Liver (tissue), 3 donors: ENCODE data around the gene HYPK.
"Not testable (repeated sequence)": the region's sequence is repeated elsewhere in the genome, so short reads cannot be mapped to it uniquely, and the experiment has no call there.

Source experiments
- JUND ChIP-seq, 2 donors: IDR thresholded peaks; 2 replicates each; pipeline ENCODE4 v1.6.1; 2016; ENCODE audit warnings: antibody characterized with exemption in 2 of 2
- SP1 ChIP-seq: IDR thresholded peaks from 2 replicates; pipeline ENCODE4 v1.6.1; 2018; ENCODE audit warnings: antibody characterized with exemption, mild to moderate bottlenecking
- YY1 ChIP-seq: IDR thresholded peaks from 2 replicates; pipeline ENCODE4 v1.6.1; 2016; ENCODE audit warnings: antibody characterized with exemption, mild to moderate bottlenecking
- TF ChIP-seq, protein P1 (sequence below): IDR thresholded peaks from 2 replicates; pipeline ENCODE4 v1.6.1; 2016; ENCODE audit warnings: antibody characterized with exemption
- TF ChIP-seq, protein P2 (sequence below): fragments of 150-350 bp; IDR thresholded peaks from 2 replicates; pipeline ENCODE4 v1.5.1; 2017; ENCODE audit warnings: improper control_type of control experiment, low read depth, low read length; ENCODE audit not compliant: missing input control
- TF ChIP-seq, protein P3 (sequence below): IDR thresholded peaks from 2 replicates; pipeline ENCODE4 v1.6.1; 2016; ENCODE audit warnings: antibody characterized with exemption, mild to moderate bottlenecking
- donor health status: healthy.
- donor health status: healthy.

DNA sequence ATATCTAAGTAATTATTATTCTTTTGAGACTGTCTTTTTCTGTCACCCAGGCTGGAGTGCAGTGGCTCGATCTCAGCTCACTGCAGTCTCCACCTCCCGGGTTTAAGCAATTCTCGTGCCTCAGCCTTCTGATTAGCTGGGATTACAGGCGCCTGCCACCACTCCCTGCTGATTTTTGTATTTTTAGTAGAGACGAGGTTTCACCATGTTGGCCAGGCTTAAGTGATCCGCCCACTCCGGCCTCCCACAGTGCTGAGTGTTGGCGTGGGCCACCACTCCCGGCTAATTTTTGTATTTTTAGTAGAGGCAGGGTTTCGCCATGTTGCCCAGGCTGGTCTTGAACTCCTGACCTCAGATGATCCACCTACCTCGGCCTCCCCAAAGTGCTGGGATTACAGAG lies 24.9 kb downstream of the HYPK start:
- TF ChIP-seq, protein P1, sequence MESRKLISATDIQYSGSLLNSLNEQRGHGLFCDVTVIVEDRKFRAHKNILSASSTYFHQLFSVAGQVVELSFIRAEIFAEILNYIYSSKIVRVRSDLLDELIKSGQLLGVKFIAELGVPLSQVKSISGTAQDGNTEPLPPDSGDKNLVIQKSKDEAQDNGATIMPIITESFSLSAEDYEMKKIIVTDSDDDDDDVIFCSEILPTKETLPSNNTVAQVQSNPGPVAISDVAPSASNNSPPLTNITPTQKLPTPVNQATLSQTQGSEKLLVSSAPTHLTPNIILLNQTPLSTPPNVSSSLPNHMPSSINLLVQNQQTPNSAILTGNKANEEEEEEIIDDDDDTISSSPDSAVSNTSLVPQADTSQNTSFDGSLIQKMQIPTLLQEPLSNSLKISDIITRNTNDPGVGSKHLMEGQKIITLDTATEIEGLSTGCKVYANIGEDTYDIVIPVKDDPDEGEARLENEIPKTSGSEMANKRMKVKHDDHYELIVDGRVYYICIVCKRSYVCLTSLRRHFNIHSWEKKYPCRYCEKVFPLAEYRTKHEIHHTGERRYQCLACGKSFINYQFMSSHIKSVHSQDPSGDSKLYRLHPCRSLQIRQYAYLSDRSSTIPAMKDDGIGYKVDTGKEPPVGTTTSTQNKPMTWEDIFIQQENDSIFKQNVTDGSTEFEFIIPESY: not testable (repeated sequence)
- TF ChIP-seq, protein P2, sequence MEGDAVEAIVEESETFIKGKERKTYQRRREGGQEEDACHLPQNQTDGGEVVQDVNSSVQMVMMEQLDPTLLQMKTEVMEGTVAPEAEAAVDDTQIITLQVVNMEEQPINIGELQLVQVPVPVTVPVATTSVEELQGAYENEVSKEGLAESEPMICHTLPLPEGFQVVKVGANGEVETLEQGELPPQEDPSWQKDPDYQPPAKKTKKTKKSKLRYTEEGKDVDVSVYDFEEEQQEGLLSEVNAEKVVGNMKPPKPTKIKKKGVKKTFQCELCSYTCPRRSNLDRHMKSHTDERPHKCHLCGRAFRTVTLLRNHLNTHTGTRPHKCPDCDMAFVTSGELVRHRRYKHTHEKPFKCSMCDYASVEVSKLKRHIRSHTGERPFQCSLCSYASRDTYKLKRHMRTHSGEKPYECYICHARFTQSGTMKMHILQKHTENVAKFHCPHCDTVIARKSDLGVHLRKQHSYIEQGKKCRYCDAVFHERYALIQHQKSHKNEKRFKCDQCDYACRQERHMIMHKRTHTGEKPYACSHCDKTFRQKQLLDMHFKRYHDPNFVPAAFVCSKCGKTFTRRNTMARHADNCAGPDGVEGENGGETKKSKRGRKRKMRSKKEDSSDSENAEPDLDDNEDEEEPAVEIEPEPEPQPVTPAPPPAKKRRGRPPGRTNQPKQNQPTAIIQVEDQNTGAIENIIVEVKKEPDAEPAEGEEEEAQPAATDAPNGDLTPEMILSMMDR: not testable (repeated sequence)
- not testable (repeated sequence) for TF ChIP-seq JUND (IDR thresholded peaks at IDR 0.05); YY1; SP1
- TF ChIP-seq, protein P3, sequence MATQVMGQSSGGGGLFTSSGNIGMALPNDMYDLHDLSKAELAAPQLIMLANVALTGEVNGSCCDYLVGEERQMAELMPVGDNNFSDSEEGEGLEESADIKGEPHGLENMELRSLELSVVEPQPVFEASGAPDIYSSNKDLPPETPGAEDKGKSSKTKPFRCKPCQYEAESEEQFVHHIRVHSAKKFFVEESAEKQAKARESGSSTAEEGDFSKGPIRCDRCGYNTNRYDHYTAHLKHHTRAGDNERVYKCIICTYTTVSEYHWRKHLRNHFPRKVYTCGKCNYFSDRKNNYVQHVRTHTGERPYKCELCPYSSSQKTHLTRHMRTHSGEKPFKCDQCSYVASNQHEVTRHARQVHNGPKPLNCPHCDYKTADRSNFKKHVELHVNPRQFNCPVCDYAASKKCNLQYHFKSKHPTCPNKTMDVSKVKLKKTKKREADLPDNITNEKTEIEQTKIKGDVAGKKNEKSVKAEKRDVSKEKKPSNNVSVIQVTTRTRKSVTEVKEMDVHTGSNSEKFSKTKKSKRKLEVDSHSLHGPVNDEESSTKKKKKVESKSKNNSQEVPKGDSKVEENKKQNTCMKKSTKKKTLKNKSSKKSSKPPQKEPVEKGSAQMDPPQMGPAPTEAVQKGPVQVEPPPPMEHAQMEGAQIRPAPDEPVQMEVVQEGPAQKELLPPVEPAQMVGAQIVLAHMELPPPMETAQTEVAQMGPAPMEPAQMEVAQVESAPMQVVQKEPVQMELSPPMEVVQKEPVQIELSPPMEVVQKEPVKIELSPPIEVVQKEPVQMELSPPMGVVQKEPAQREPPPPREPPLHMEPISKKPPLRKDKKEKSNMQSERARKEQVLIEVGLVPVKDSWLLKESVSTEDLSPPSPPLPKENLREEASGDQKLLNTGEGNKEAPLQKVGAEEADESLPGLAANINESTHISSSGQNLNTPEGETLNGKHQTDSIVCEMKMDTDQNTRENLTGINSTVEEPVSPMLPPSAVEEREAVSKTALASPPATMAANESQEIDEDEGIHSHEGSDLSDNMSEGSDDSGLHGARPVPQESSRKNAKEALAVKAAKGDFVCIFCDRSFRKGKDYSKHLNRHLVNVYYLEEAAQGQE: not testable (repeated sequence)
